Small intestine (tissue), 7 donors: ENCODE data around the gene RAB40B. TPM values are rescaled to one million over a fixed set of nuclear protein-coding genes. Genes with fewer than 3 reads are reported as not detected.

ENCODE experiments used
- DNase-seq, 2 donors: peaks; one replicate each; pipeline versions ENCODE4 v3.0.0 to v3.0.0-alpha.2; 2013
- FAIRE-seq: peaks from 2 replicates; lab custom pipeline; 2012; peaks lifted over from hg19 to GRCh38; lab: Jason Lieb, UNC
- H3K27ac ChIP-seq, 3 donors: one replicate each; pipeline ENCODE4 v1.5.1; 2013; ENCODE audit warnings: low read length in 2 of 3, mild to moderate bottlenecking in 2 of 3, control low read depth in 1 of 3, inconsistent platforms in 1 of 3, low read depth in 1 of 3, moderate library complexity in 1 of 3
- H3K27me3 ChIP-seq, 3 donors: one replicate each; pipeline ENCODE4 v1.6.1; 2013; ENCODE audit warnings: low read length in 3 of 3, inconsistent platforms in 1 of 3; ENCODE audit not compliant: control insufficient read depth in 3 of 3, insufficient read depth in 3 of 3
- H3K36me3 ChIP-seq, 3 donors: one replicate each; pipeline ENCODE4 v1.6.1; 2013; ENCODE audit warnings: low read length in 3 of 3, inconsistent platforms in 1 of 3, low read depth in 1 of 3, mild to moderate bottlenecking in 1 of 3, moderate library complexity in 1 of 3; ENCODE audit not compliant: control insufficient read depth in 3 of 3, insufficient read depth in 2 of 3
- H3K4me1 ChIP-seq, 3 donors: one replicate each; pipeline ENCODE4 v1.6.1; 2013; ENCODE audit warnings: low read length in 2 of 3, inconsistent platforms in 1 of 3, low read depth in 1 of 3, mild to moderate bottlenecking in 1 of 3, moderate library complexity in 1 of 3; ENCODE audit not compliant: control insufficient read depth in 3 of 3, insufficient read depth in 2 of 3
- H3K4me3 ChIP-seq, 3 donors: one replicate each; pipeline ENCODE4 v1.5.1; 2013; ENCODE audit warnings: low read length in 3 of 3, control low read depth in 1 of 3, inconsistent platforms in 1 of 3, low read depth in 1 of 3, mild to moderate bottlenecking in 1 of 3, moderate library complexity in 1 of 3
- H3K9me3 ChIP-seq, 2 donors: one replicate each; pipeline ENCODE4 v1.6.1; 2013; ENCODE audit warnings: low read depth in 1 of 2, low read length in 1 of 2; ENCODE audit not compliant: control insufficient read depth in 2 of 2, insufficient read depth in 1 of 2
- WGBS, 3 donors: extraction: QIAGEN DNeasy Blood & Tissue Kit; methylation state at CpG; one replicate each; pipeline ENCODE4 v1.1.7; 2013; 5-methylcytosine and 5-hydroxymethylcytosine counted together
- polyA plus RNA-seq, 4 donors: library from polyadenylated mRNA; stranded (reverse) in 3 of 4; unstranded in 1 of 4; fragments of 200-250 nt in 3 of 4; fragments of 120-200 nt in 1 of 4; gene quantifications; one replicate each; pipeline versions ENCODE4 v1.2.1 to v1.2.3, GENCODE V29; 2013
- donor health status: healthy with polysubstance abuse.
- donor health status: control.
- donor health status: control.
- donor health status: Bipolar disorder and iron deficiency.
- donor health status: healthy.

The RAB40B gene
- polyA plus RNA-seq, 4 donors: 8.1 to 24.5 (median 13.9) TPM

DNA sequence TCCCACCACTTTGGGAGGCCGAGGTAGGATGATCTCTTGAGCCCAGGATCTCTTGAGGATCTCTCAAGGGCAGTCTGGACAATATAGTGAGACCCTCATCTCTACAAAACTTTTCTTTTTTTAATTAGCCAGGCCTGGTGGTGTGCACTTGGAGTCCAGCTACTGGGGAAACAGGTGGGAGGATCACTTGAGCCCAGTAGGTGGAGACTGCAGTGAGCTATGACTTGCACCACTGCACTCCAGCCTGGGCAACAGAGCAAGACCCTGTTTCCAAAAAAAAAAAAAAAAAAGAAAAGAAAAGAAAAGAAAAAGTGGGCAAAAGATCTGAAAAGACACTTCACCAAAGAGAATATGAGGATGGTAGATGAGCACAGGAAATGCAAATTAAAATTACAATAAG lies 15.0 kb downstream of the RAB40B start:
- no peak for DNase-seq
- Histone ChIP-seq H3K36me3 (peaks cover 0 to 25% (median 0%) of the 10 kb centered on the region in 3 donors), H3K9me3 (peaks cover 0 to 4% of the 10 kb centered on the region in 2 donors), H3K27me3 (no peaks in the 10 kb centered on the region), H3K27ac (peak overlapping the region in 1 of 3 donors; percentile 74), H3K4me3 (no peak overlapping the region), H3K4me1 (peaks cover 0 to 15% (median 6%) of the 10 kb centered on the region in 3 donors)
- WGBS, 3 donors: 81 to 90% (median 87%) methylated on average over 1 of the region's 1 CpG
- no peak for FAIRE-seq

DNA sequence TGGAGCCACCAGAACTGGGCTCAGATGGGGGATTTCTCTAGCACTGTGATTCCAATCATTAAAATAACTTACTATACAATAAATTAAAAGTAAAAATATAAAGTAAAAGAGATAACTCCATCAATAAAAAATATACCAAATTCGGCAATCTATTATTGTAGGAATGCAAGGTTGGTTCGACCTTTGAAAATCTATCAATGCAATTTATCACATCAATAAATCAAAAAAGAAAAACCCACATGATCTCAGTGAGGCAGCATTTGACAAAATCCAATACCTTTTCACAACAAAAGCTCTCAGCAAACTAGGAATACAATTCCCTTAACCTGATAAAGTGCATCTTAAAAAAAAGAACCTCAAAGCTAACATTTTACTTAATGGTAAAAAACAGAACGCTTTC lies 17.0 kb downstream of the RAB40B start:
- FAIRE-seq (no peak), DNase-seq (no peak)
- H3K4me1 ChIP-seq: peaks cover 0 to 12% (median 2%) of the 10 kb centered on the region in 3 donors
- H3K9me3 ChIP-seq: peaks cover 0 to 4% of the 10 kb centered on the region in 2 donors
- no peak overlapping the region for H3K4me3 ChIP-seq
- no peaks in the 10 kb centered on the region for H3K27me3 ChIP-seq
- 92 to 96% (median 94%) methylated on average over 3 of the region's 3 CpGs for WGBS, 3 donors
- H3K27ac ChIP-seq: no peak overlapping the region
- H3K36me3 ChIP-seq: peaks cover 0 to 21% (median 0%) of the 10 kb centered on the region in 3 donors

DNA sequence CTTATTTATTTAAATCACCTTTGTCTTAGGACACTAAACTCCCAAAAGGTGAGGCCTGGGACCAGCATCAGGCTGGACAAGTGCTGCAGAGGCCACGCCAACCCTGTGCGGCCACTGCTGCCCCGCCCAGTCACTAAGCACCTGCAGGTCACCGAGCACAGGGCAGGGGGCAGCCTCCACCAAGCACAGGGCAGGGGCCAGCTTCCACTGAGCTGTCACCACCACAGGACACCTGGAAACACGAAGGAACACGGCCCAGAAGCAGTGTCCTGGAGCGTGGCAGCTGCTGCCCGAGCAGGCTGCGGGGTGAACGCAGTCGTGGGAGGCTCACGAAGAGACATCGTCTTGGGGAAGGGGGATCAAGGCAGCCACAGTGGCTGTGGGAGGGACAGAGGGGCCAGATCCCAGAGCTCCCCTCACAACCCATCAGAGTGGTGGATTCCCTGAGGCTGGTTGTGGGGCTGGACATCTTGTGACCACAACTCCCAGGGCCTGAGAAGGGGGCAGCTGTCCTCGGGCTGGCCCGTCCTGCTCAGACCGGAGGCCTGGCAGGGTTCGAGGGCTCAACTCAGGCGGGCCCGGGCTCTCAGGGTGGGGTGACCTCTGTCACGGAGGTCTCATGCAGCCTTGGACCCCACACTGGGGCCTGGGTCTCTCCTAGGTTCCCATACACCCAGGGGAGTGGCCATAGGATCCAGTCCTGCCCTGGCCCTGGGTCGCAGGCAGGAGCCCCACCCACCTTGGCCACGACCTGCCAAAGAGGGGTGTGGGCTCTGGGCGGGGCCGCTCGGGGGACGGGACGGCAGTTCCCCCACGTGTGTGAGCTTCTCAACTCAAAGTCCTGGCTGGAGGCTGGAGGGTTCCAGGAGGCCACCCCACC lies 18.7 kb downstream of the RAB40B start:
- H3K4me3 ChIP-seq: no peak overlapping the region
- H3K36me3 ChIP-seq: peaks cover 0 to 30% (median 0%) of the 10 kb centered on the region in 3 donors
- WGBS, 3 donors: 74 to 81% (median 76%) methylated on average over 28 of the region's 28 CpGs
- no peak for FAIRE-seq
- DNase-seq: no peak
- peaks cover 0 to 10% (median 0%) of the 10 kb centered on the region in 3 donors for H3K4me1 ChIP-seq
- no peak overlapping the region for H3K27ac ChIP-seq
- no peaks in the 10 kb centered on the region for H3K27me3 ChIP-seq
- H3K9me3 ChIP-seq: peaks cover 0 to 4% of the 10 kb centered on the region in 2 donors

DNA sequence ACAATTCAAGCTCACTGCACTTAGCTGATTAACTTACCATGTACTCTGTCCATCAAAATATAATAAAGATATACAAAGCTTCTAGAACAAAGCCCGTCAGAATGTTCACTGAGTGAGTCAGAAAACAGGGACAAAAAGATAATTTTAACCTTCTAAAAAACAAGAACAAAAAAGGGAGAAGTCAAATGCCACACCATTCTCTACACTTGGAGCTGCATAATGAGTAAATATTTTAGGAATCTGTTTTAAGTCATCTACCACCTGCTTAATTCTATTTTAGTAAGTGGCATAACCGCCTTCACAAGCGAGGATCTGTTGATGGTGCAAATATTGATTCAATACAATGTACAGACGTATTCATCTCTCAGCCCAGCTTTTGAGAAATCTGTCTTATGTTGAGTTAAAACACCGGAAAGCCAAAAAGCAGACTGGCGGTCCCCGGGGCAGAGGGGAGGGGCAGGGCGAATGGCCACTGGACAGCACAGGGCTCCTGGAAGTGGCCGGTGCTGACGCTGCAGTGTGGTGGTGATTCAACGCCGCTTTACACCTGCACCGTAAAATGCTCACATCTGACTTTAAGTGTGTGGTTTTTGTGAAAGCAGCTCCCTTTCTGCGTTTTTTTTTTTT lies 20.1 kb downstream of the RAB40B start:
- DNase-seq (no peak), FAIRE-seq (no peak)
- H3K4me3 ChIP-seq: no peak overlapping the region
- peaks cover 0 to 4% of the 10 kb centered on the region in 2 donors for H3K9me3 ChIP-seq
- H3K27me3 ChIP-seq: no peaks in the 10 kb centered on the region
- H3K27ac ChIP-seq: no peak overlapping the region
- peaks cover 0 to 25% (median 0%) of the 10 kb centered on the region in 3 donors for H3K36me3 ChIP-seq
- peaks cover 0 to 5% (median 0%) of the 10 kb centered on the region in 3 donors for H3K4me1 ChIP-seq
- 88 to 91% (median 91%) methylated on average over 14 of the region's 14 CpGs for WGBS, 3 donors

DNA sequence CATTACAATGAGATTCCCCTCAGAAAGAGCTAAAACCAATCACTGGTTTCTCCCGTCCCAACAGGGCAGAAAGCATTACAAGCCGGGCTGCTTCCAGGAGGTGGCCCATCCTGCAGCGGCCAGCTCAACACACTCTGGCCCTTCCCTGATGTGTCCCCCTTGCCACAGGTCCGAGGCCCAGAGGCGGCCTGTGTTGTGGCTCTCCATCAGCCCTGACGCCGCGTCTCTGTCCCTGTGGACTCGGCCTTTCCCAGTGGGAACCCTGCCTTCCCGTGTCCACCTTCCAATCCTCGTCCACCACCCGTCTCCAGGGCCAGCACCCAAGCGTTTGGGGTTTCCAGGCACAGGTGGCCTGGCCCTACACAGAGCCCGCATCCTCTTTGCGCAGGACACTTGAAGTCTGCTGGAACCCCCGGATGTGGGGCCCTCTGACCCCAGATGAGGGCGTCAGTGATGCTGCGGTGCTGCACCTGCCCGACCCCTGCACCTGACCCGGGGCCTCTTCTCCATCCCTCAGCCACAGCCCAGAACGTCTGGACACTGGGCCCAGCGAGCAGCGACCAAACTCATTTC lies 21.1 kb downstream of the RAB40B start:
- Histone ChIP-seq H3K9me3 (peaks cover 0 to 4% of the 10 kb centered on the region in 2 donors), H3K36me3 (peaks cover 0 to 24% (median 0%) of the 10 kb centered on the region in 3 donors), H3K4me1 (peaks cover 0 to 5% (median 0%) of the 10 kb centered on the region in 3 donors), H3K4me3 (no peak overlapping the region), H3K27ac (no peak overlapping the region), H3K27me3 (no peaks in the 10 kb centered on the region)
- no peak for FAIRE-seq
- WGBS, 3 donors: 86 to 91% (median 87%) methylated on average over 23 of the region's 23 CpGs
- DNase-seq: no peak

DNA sequence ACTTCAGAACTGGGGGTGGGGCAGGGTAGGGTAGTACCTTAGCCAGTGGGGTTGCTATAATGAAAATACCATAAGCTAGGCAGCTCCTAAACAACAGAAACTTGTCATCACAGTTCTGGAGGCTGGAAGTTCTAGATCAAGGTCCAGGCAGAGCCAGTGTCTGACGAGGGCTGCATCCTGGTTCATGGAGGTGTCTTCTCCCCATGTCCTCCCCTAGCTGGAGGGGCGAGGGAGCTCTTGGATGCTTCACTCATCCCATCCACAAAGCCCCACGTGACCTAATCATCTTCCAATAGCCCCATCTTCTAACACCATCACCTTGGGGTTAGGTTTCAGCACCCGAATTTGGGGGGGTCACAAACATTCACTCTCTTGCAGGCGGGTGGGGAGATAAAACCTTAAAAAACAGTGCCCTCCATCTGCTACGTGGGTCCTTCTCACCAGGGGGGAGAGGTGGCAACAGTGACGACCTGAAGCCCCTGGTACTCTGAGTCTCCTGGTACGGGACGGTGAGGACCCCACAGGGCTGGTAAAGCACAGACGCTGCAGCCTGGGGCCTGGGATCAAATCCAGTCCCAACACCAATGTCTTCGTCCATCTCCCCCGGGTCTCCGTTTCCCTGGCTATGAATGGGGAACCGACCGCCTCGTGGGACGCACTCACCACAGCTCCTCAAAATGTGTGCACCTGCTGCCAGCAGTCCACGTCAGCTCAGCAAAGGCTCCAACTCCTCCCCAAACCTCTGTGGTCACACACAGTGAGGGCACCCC lies 22.8 kb downstream of the RAB40B start:
- 83 to 87% (median 84%) methylated on average over 17 to 18 of the region's 18 CpGs for WGBS, 3 donors
- no peak for FAIRE-seq
- peaks cover 0 to 5% (median 0%) of the 10 kb centered on the region in 3 donors for H3K4me1 ChIP-seq

DNA sequence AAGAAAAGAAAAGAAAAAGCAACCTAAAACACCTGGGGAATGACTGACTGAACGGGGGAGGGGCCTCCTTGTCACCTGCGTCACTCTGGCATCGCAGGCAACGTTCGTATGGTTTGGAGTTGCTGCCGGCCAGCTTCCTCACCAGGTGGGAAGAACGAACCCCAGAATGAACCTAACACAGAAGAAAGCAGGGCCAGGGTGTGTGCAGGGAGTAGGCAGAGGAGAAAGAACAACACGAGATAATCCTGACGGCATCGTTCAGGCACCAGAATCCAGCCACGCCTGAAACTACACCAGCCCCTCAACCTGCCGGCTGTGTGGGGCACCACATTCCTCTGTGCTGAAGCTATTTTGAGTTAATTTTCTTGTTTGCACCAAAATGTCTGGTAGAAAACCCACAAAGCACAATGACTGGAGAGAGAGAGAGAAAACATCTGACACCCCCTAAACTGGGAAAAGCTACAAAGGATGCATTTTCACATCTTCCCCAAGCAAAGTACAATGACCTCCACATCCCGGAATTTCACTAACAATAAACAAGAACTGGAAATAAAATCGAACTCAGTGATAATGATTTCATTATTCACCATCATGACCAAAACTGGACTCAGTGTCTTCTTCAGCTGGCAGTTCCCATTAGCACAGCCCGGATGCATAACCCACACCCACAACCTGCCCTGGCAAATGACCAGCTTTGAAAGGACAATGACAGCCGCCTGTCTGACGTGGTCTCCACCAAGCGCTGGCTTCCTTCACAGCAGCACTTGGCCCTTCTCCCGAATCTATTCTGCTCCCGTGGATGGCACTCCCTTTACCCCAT lies 23.6 kb downstream of the RAB40B start:
- DNase-seq: no peak
- FAIRE-seq: no peak
- peaks cover 0 to under 1% (median 0%) of the 10 kb centered on the region in 3 donors for H3K4me1 ChIP-seq
- WGBS, 3 donors: 76 to 82% (median 76%) methylated on average over 20 of the region's 20 CpGs
- no peak overlapping the region for H3K4me3 ChIP-seq
- H3K27me3 ChIP-seq: no peaks in the 10 kb centered on the region
- peaks cover 0 to 21% (median 0%) of the 10 kb centered on the region in 3 donors for H3K36me3 ChIP-seq
- H3K9me3 ChIP-seq: no peaks in the 10 kb centered on the region
- H3K27ac ChIP-seq: no peak overlapping the region

More for the DNA sequence above, 22.8 kb downstream of the RAB40B start:
- Histone ChIP-seq H3K27ac (no peak overlapping the region), H3K9me3 (no peaks in the 10 kb centered on the region), H3K27me3 (no peaks in the 10 kb centered on the region), H3K36me3 (peaks cover 0 to 24% (median 0%) of the 10 kb centered on the region in 3 donors), H3K4me3 (no peak overlapping the region)
- no peak for DNase-seq
